NOMO-1 (cell line): ENCODE results near the gene GTPBP3.
A peak's percentile ranks its signal among the peaks of the same experiment; 100 is the strongest.
"Not testable (repeated sequence)": the region's sequence is repeated elsewhere in the genome, so short reads cannot be mapped to it uniquely, and the experiment has no call there.

ENCODE experiments used
- DNase-seq, 2 experiments: peaks; one replicate each; lab custom pipeline; 2025; ENCODE audit not compliant: unreplicated experiment in 2 of 2; lab: John Stamatoyannopoulos, UW

Gene GTPBP3

DNA sequence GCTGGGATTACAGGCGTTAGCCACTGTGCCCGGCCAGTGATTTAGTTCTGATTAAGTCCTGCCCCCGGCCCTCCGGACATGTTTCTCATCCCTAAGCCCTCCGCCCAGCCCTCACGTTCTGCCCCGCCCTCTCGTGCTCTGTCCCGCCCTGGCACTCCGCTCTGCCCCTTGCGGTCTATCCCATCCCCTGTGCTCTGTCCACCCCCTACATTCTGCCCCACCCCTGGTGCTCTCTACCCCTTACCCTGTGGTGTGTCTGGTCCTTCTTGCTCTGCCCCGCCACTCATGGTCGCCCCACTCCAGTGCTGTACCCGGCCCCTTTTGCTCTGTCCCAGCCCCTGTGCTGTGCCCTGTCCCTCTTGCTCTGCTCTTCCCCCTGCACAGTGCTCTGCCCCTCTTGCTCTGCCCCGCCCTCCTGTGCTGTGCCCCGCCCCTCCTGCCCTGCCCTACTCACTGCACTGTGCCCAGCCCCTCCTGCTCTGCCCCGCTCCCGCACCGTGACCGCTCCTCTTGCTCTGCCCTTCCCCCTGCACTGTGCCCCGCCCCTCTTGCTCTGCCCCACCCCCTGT, 3.0 kb downstream of the GTPBP3 start:
- DNase-seq: no peak

- no peak for DNase-seq
These were observed 3.6 kb downstream of the GTPBP3 start for GRCh38 chr19:17340871-17341357.

GRCh38 chr19:17341386-17341785, 4.0 kb downstream of the GTPBP3 start:
- DNase-seq: no peak

- no peak for DNase-seq
These were observed 4.5 kb downstream of the GTPBP3 start for GRCh38 chr19:17341845-17342244.

- peak; percentile 47 to 66 for DNase-seq
These were observed 8.8 kb downstream of the GTPBP3 start for GRCh38 chr19:17346109-17346671.

GRCh38 chr19:17347361-17347760, 10.0 kb downstream of the GTPBP3 start:
- DNase-seq: no peak

DNA sequence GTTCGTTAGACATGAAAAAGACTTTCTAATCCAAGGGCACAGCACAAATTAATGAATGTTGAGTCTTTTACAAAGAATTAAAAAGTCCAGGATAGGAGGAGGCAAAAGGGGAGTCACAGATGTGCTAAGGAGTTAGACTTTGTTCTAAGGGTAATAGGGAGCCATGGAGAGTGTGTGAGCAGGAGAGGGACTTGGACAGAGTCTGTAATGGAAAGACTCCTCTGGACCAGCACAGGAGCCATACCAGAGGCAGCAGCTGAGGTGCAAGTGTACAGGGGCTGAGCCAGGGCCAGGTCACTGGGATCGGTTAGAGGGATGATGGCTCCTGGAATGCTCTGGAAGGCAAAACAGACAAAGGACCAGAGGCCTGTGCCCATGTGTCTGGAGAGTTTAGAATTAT, 10.5 kb downstream of the GTPBP3 start:
- no peak for DNase-seq

DNA sequence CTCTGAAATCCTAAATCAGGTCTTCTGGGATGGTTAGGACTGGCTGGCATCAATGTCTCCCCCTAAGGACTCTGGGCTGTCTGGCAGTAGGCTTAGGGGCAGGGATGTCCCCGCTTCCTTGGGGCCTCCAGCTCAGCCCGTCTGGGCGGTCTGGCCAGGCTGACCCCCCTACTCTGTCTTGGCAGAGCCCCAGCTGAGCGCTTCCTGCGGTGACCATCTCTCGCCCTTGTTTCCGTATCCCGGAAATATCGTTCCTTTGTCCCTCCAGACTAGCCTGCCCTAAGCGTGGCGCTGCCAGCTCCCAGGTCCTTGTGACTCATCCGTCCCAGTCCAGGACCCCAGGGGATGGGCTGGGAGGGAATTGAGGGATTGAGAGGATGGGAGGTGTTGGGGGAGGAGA, 11.3 kb downstream of the GTPBP3 start:
- DNase-seq: no peak

DNA sequence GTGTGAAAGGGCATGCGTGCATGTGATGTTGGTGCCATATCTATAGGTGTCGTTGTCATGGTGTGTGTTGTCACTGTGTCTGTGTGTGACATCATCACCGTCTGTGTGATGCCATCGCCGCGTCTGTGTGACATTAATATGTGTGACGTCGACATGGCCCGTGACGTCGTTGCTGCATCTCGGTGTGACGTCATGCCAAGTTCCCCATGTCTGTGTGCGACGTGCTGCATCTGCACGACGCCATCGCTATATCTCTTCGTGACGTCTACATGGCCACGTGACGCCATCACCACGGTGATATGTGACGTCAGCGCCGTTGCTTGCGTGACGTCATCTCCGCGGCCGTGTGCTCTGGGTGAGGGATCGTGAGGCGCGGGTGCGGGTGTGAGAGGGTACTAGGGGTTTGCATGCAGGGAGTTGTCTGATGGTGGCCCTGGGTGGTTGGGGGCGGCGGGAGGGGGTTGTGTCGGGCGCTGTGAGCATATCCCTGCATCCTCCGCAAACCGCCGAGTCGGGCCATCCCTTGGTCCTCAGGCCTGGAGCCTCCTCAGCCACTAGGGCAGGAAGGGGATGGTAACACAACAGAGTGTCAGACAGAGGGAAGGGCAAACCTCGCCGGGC, 14.6 kb downstream of the GTPBP3 start:
- peak in 1 of 2 experiments; percentile 0 for DNase-seq

DNA sequence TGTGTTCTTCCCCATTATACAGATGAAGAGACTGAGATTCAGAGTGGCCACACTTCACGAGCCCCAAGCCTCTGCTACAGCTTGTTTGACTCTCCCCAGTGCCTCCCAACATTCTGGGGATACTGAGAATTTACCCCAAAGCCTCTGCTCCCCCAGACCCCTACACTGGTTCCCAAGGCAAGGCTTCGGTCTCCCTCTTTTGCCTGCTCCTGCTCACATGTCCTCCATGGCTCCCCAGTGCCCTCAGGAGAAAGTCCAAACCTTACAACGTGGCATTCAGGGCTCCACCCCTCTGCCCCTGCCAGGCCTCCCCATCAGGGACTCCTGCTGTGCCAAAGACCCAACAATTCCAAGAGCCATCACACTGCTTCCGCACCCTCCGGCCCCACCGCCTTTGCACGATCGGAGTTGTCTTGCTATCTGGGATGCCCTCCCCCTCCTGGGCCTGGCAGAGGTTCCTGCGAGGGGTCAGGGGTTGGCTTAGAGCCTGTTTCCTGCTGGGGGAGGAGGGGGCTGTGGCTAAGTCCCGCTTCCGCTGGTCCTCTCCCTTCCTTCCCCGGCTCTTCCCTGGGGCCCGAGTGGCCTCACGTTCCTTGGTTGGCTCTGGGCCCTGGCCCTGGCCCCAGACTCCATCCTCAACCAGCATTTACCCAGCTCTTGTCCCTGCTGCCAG, 15.4 kb downstream of the GTPBP3 start:
- DNase-seq: no peak

DNA sequence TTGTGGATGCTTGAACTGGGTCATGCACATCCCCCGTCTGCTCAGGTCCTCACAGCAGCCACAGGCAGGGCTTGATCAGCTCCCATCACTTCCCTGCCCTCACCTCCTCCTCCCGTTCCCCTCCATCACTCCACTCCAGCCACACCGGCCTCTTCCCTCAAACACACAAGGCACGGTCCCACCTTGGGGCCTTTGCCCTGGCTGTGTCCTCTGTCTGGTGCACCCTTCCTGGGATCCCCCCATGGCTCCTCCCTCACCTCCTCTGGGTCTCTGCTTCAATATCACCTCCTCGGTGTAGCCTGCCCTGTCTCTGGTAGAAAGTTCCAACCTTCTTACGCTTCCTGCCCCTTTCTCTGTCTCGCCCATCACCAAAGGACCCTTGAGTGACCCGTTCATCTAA, 16.0 kb downstream of the GTPBP3 start:
- DNase-seq: no peak

DNA sequence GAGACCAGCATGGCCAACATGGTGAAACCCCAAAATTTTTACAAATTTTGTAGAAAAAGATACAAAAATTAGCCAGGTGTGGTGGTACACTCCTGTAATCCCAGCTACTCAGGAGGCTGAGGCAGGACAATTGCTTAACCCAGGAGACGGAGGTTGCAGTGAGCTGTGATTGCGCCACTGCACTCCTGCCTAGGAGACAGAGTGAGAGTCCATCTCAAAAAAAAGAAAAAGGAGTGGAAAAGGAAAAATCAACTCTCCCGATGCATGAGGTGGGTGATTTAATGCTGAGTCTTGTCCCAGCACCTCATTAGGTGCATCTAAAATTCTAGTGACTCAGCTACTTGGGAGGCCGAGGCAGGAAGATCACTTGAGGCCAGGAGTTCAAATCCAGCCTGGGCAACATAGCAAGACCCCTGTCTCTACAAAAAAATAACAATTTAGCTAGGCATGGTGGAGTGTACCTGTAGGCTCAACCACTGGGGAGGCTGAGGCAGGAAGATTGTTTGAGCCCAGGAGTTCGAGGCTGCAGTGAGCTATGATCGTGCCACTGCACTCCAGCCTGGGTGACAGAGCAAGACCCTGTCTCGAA, 19.8 kb downstream of the GTPBP3 start:
- no peak for DNase-seq

- DNase-seq: no peak
These were observed 20.4 kb downstream of the GTPBP3 start for GRCh38 chr19:17357724-17358123.

DNA sequence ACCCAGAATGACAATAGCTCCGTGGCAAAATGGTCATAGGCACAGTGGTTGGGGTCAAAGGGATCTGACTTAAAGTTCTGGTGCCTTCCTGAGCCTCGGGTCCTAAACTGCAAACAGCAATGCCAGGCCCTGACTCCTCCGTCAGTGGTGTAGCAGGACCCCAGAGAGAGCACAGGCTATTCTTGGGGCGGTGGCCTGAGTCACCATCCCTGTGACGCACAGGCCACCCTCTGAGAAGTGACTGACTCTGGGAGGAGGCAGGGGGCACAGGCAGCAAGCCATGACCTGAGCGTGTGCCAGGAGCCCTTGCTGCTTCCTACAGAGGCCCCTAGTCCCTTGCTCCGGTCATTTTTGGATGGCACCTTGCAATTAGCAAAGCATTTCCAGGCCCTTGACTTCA, 21.0 kb downstream of the GTPBP3 start:
- DNase-seq: no peak

DNA sequence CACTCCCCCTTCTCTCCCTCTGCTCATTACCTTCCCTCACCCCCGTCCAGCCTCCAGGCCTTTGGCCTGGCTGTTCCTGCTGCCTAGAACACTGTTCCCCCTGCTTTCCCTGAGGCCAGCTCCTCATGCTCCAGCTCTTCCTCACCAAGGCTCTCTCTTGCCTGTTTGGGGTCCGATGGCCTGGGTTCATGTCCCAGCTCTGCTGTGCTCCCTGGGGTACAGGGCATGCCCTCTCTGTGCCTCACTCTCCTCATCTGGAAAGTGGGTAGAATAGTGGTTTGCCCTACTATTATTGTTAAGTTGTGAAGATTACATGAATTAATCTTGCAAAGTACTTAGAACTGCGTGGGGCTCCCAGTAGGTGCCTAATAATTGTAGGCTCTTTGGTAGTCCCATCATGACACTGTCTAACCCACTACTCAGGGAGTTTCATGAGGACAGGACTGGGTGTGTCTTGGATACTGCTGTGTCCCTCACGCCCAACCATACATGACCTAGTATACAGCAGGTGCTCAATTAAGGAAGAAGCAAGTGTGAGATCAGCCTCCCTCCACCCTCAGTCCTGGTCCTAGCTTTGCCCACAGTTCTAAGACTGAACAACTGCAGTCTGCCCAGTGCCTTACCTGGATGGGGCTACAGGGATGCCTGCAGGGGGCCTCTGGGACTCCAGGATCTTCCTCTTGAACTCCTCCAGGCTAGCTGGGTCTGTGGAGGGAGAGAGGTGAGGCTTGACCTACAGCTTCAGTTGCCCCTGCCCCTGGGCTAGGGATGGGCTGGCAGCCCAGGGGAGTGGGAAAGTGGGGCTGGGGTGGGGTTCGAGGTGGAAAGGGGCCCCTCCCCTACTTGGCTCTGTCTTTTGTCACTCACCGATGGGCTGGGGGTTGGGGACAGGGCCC, 22.8 kb downstream of the GTPBP3 start:
- no peak for DNase-seq

GRCh38 chr19:17363852-17364605, 26.7 kb downstream of the GTPBP3 start:
- not testable (repeated sequence) for DNase-seq

DNA sequence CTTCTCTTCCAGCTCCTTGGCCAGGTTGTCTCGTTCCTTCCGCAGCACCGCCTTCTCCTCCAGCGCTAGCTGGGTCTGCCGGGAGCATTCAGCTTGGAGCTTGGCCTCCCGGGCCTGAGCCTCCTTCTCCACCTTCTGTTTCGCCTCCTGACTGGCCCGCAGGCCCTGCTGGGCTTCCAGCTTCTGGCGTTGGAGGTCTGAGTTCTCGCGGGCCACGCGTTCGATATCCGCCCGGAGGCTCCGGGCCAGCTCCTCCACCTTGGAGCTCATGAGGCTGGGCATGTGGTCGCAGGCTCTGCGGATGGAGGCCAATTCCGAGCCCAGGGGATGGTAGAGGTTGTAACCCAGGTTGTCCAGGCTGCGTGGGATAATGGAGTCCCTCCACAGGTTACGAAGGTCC, 28.0 kb downstream of the GTPBP3 start:
- DNase-seq: no peak

- peak; percentile 66 to 88 for DNase-seq
These were observed 32.8 kb downstream of the GTPBP3 start for GRCh38 chr19:17370026-17370587.

GRCh38 chr19:17376935-17377600, 39.7 kb downstream of the GTPBP3 start, which contains the start of gene PLVAP:
PLVAP (minus strand) TSS chr19:17377342; CDS start chr19:17377288, 54 bp downstream.
- DNase-seq: no peak
